Suppressor macrophage (primary cell): Measurements from ENCODE around the gene METTL21C.

Experiments used
- DNase-seq, 4 experiments: peaks; one replicate each; pipeline ENCODE4 v3.0.0-alpha.2; 2020 to 2022

Gene METTL21C

DNA sequence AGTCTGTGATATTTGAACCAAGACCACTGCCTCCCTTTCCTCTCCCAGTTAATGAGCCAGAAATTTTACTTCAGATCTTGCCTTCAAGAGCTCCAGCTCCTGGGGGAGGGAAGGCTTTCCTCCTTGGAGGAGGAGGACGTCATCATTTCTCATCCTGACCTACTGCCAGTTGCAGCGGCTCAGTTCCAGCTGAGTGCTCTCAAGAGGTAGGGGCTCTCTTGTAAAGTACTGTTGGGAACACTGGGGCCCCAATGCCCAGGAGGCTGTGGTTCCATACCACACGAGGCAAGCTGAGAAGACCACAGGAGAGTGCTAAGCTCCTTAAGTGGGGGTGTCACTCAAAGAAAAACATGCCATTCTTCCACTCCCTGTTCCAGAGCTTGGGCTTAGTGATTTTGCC is 36.2 kb downstream of the METTL21C start:
- DNase-seq = no peak

DNA sequence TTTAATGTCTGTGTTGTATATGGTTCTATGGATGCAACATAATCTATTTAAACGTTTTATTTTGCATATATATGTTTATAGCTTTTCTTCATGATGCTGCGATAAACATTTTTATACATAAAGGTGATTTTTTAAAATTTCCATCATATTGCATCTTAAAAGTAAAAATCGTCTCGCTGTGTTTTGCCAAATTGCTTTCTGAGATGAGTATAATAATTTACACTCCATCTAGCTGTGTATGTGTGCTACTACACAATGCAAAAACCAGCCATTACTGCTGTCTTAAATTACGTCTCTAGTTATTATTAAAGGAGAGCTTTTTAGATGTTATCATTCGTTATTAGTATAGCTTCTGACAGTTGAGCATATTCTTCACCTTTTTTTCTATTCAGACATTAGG is 37.2 kb downstream of the METTL21C start:
- no peak for DNase-seq

DNA sequence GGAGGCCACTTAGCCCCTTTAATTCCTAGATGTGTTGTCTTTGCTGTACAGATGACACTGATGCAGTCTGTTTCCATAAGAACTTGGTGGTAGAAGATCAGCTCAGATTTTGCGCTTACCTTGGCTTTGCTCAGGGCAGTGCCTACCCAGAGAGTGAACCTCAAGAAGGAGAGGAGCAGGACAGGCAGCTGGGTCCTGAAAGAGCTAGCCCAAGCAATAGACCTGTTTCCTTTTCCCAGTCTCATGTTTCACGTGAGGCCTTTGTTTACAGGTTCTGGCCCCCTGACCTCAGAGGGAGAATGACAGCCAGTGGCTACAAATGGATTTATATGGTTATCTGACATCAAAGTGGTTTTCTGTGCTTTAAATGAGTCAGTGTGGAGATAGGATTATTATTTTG is 40.1 kb downstream of the METTL21C start:
- no peak for DNase-seq

DNA sequence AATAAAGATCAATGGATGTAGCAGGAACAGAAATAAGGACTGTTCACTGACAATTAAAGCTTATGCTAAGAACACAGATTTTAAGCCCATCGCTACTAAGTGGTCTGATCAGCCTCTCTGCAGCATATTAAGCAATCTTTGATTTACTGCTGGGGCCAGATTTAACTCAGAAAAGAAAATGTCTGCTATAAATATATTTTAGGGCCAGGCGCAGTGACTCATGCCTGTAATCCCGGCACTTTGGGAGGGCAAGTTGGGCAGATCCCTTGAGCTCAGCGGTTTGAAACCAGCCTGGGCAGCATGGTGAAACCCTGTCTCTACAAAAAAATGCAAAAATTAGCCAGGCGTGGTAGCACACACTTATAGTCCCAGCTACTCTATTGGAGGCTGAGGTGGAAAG is 43.0 kb downstream of the METTL21C start:
- no peak for DNase-seq

DNA sequence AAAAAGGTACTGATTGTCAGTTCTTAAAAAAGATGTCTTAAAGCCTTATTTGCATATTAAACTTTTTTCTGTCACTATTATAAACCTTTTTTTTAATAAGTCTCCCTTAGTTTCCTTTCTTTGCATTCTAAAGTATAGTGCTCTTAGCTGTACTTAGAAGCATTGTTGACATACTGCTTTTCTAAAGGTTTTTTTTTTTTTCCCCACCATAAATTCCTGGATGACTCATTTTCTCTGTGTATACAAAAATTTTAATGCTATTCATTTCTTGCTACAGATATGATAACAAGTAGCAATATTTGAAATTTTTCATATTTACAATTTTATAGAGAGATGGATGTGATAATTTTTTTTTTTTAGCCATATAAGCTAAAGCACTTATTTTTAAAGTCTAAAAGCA is 43.5 kb downstream of the METTL21C start:
- DNase-seq = no peak

DNA sequence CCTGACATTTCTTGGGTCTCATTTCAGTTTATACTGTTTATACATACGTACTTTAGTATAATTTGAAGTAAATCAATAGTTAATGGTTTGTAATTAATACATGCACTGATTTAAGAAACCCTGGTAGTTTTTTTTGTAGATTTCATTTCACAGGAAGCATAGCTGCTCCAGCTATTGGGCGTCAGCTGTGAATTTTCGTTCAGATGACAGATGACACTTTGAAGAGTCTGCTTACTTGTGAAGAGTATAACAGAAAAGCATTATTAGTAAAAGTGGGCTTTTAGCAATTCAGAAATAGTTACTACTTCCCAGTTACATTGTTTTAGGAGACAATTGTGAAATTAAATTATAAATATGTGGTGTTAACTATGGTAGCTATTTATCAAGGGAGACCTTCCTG is 44.4 kb downstream of the METTL21C start:
- no peak for DNase-seq

DNA sequence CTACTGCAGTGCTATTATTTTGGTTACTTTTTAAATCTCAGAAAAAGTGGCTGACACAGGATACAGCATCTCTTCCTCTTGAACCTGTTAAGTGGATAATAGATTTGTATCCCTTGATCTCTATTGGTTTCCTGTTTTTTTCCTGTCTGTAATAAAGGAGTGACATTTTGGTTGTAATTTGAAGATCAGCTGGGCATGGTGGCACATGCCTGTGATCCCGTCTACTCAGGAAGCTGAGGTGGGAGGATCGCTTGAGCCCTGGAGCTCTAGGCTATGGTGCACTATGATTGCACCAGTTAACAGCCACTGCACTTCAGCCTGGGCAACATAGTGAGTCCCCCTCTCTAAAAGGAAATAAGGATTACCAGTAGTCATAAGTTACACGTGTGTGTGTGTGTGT is 46.8 kb downstream of the METTL21C start:
- DNase-seq = no peak

DNA sequence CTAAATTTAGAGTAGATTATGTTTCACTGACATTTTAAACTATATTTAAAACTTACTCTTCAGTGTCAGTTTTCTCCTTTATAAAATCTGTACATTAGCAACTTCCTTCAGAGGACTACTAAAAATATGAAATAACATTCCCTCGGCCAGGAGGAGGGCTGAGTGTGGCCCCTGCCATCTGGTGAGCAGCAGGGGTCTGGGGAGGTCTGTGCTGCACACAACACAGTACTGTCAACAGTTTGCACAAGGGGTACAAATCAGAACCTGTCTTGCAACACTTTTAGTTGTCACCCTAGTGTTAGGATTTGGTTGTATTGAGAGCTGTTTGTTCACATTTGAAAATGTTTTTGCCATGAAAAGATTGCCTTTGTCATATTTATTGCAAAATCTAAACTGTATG is 49.1 kb downstream of the METTL21C start:
- no peak for DNase-seq

DNA sequence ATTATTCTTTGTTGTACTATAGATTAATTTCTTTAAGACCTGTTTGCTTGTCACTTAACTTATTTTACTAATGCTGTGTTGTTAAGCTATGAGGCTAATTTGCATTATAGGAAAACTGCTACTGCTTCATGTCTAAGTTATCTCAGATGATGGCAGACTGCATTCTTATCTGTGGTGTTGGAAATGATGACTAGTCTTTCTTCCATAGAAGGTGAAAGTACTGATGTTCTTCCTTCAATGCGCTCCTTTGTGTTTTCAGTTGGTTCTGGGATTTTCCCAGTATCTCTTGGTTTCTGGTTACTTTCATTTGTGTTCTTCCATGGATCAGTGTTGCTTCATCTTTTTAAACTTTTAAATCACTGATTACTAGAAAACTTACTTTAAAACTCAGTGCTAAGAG is 51.2 kb downstream of the METTL21C start:
- no peak for DNase-seq

DNA sequence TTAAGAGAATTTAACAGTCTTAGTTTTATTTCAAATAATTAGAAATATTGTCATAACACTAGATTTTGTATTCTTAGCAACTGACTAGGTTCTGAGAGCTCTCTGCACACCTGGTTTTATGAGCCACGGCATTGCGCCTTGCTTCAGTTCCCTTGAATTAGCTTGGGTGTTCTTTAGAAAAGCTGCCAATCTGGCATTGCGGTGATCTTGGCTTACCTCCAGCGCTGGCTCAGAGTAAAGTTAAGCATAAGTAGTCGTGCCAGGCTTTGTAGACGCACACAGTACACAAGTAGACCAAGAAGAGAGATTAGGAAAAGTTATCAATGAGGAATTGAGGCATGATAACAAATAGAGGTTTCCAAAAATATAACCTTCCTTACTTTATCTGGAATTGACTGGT is 52.4 kb downstream of the METTL21C start:
- DNase-seq = no peak

DNA sequence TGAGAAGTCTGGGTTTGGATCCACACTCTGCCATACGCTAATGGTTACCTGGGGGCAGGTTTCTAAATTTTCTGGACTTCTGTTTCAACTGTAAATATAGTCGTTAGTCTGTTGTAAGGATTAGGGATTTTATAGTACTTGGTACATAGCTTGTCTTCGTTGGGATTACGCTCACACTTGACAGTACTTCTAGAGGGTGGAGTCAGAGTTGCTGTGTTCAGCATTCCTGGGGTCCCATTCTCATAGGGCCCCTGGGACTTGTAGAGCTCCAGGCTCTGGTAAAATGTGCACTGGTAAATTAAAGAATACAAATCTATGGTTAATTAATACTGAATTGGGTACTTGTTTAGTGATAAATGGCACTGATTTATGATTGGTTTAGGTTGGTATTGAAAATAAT is 52.8 kb downstream of the METTL21C start:
- no peak for DNase-seq

DNA sequence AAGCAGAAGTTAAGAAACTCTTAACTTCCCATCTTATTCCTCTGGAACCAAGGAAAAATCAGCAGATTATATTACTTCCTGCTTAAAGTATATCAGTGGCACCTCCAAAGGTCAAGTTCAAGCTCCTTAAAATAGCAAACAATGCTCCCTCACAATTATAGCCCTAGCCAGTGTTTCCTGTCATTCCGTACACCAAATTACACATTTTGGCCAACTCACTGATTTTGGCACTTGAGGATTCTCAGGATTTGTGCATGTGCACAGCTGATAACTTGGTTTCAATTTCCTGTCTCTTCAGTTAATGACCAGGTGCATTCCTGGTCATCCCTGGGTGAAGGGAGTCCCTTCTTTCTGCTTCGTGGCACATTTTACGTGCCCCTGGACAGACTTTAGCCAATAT is 56.1 kb downstream of the METTL21C start:
- DNase-seq = peak in 1 of 4 experiments; percentile 5
